Naive thymus-derived CD4-positive, alpha-beta T cell (primary cell): ENCODE measurements around the gene PDXP. TPM values are rescaled to one million over a fixed set of nuclear protein-coding genes. Genes with fewer than 3 reads are reported as not detected.

Source experiments
- ATAC-seq: fragments of 150-1000 bp; cut with Tn5 transposase; 2 replicates; pipeline ENCODE4 v1.10.0; 2021; ENCODE audit warnings: mild to moderate bottlenecking, moderate library complexity
- CTCF ChIA-PET: fragments of 350-600 bp; sonication (Branson Sonifier 250); formaldehyde crosslinking; loops from one replicate; lab custom pipeline; 2021; ENCODE audit warnings: antibody characterized with exemption; lab: Charles Lee
- POLR2A ChIA-PET: fragments of 350-600 bp; sonication (Branson Sonifier 250); formaldehyde crosslinking; loops from one replicate; lab custom pipeline; 2021; ENCODE audit warnings: antibody characterized with exemption, inconsistent platforms; lab: Charles Lee
- DNase-seq, 9 donors: peaks; one replicate each; pipeline versions ENCODE4 v3.0.0 to v3.0.0-alpha.2; 2020 to 2022; ENCODE audit warnings: mixed read lengths in 1 of 9
- H3K27ac ChIP-seq: one replicate; pipeline ENCODE4 v1.7.0; 2013; ENCODE audit warnings: mild to moderate bottlenecking, low read depth, low read length, moderate library complexity
- H3K27me3 ChIP-seq, 2 donors: one replicate each; pipeline ENCODE4 v1.7.0; 2013; ENCODE audit warnings: low read length in 2 of 2, mild to moderate bottlenecking in 2 of 2, moderate library complexity in 2 of 2; ENCODE audit not compliant: control insufficient read depth in 2 of 2, insufficient read depth in 2 of 2
- H3K36me3 ChIP-seq, 3 experiments: 1 replicate in 2 of 3; 2 replicates in 1 of 3; pipeline ENCODE4 v1.7.0; 2013; ENCODE audit warnings: low read length in 3 of 3, mild to moderate bottlenecking in 3 of 3, moderate library complexity in 1 of 3; ENCODE audit not compliant: insufficient read depth in 3 of 3, control insufficient read depth in 2 of 3
- H3K4me1 ChIP-seq, 2 donors: one replicate each; pipeline ENCODE4 v1.7.0; 2013; ENCODE audit warnings: low read length in 2 of 2, mild to moderate bottlenecking in 2 of 2, moderate library complexity in 1 of 2; ENCODE audit not compliant: control insufficient read depth in 2 of 2, insufficient read depth in 2 of 2
- H3K4me3 ChIP-seq: 2 replicates; pipeline ENCODE4 v1.7.0; 2013; ENCODE audit warnings: mild to moderate bottlenecking, low read length
- H3K9me3 ChIP-seq, 3 experiments: 1 replicate in 2 of 3; 2 replicates in 1 of 3; pipeline ENCODE4 v1.7.0; 2013; ENCODE audit warnings: low read length in 3 of 3; ENCODE audit not compliant: control insufficient read depth in 2 of 3
- H3K27ac Mint-ChIP-seq, 9 donors: one replicate each; pipeline ENCODE4 v1.8.0; 2020 to 2022; ENCODE audit warnings: mixed read lengths in 9 of 9, mild to moderate bottlenecking in 8 of 9, moderate library complexity in 5 of 9, inconsistent platforms in 2 of 9
- H3K27me3 Mint-ChIP-seq, 5 donors: one replicate each; pipeline ENCODE4 v1.8.0; 2021 to 2022; ENCODE audit warnings: mixed read lengths in 5 of 5, mild to moderate bottlenecking in 1 of 5
- H3K36me3 Mint-ChIP-seq, 5 donors: one replicate each; pipeline ENCODE4 v1.8.0; 2020 to 2022; ENCODE audit warnings: mixed read lengths in 5 of 5, mild to moderate bottlenecking in 3 of 5, inconsistent platforms in 1 of 5
- H3K4me1 Mint-ChIP-seq, 7 donors: one replicate each; pipeline ENCODE4 v1.8.0; 2020 to 2022; ENCODE audit warnings: mixed read lengths in 7 of 7, mild to moderate bottlenecking in 3 of 7, inconsistent platforms in 1 of 7
- H3K4me3 Mint-ChIP-seq, 10 donors: one replicate each; pipeline ENCODE4 v1.8.0; 2020 to 2022; ENCODE audit warnings: mild to moderate bottlenecking in 10 of 10, mixed read lengths in 10 of 10, moderate library complexity in 6 of 10, inconsistent platforms in 2 of 10
- H3K9me3 Mint-ChIP-seq, 11 donors: one replicate each; pipeline ENCODE4 v1.8.0; 2020 to 2022; ENCODE audit warnings: mixed read lengths in 11 of 11, mild to moderate bottlenecking in 4 of 11, inconsistent platforms in 1 of 11, moderate library complexity in 1 of 11
- intact Hi-C, 2 donors: fragments of 100-400 bp; cut with micrococcal nuclease; formaldehyde crosslinking; loops; one replicate each; pipeline ENCODE4 v1.15.1; 2023
- polyA plus RNA-seq, 2 donors: library from polyadenylated mRNA; unstranded; fragments of 300-500 nt; fragmentation: Illumina TruSeq; gene quantifications; one replicate each; pipeline ENCODE4 v1.2.3, GENCODE V29; 2021
- total RNA-seq, 6 experiments: library from RNA in 5 of 6; stranded (reverse) in 5 of 6; gene quantifications; 1 replicate in 5 of 6; 2 replicates in 1 of 6; pipeline ENCODE4 v1.2.3 and lab custom pipeline; 2021 to 2026

The PDXP gene
- total and polyA plus RNA-seq, 7 experiments from 2014 or later = 1.9 to 27.4 (median 4.9) TPM

- Mint-ChIP-seq H3K27ac (peak overlapping the region; percentile 58 to 100 (median 93)), H3K4me1 (peaks cover 9 to 73% (median 49%) of the 10 kb centered on the region in 7 donors), H3K9me3 (peaks cover 0 to 1% (median 0%) of the 10 kb centered on the region in 11 donors), H3K27me3 (no peaks in the 10 kb centered on the region), H3K4me3 (peak overlapping the region; percentile 48 to 99 (median 90)), H3K36me3 (peaks cover 0 to 7% (median 0%) of the 10 kb centered on the region in 5 donors)
- POLR2A ChIA-PET = interaction anchor here (0.6 to 10.0 kb wide), 6 partner anchors 10 to 41 kb away, joined by 3 to 142 read pairs (median 50); partner anchors contain the start of genes PDXP and SH3BP1
- ATAC-seq = no peak
- intact Hi-C loops = loop anchor here in 1 of 2 donors (10.0 kb wide), 2 partner anchors 389 to 449 kb away; partner anchors contain the start of gene CYTH4
- Histone ChIP-seq H3K27ac (peak overlapping the region; percentile 48), H3K4me1 (peaks cover 22 to 39% of the 10 kb centered on the region in 2 donors), H3K36me3 (no peaks in the 10 kb centered on the region), H3K27me3 (no peaks in the 10 kb centered on the region), H3K4me3 (no peak overlapping the region), H3K9me3 (no peaks in the 10 kb centered on the region)
- DNase-seq = no peak
- CTCF ChIA-PET = interaction anchor here (0.7 to 13.7 kb wide), 4 partner anchors 9 to 36 kb away, joined by 4 to 254 read pairs (median 4); partner anchors contain the start of gene SH3BP1
Measured at GRCh38 chr22:37674248-37674647, 15.7 kb downstream of the PDXP start.

- Histone ChIP-seq H3K27me3 (no peaks in the 10 kb centered on the region), H3K27ac (peak within 1 kb of the TSS; percentile 99), H3K4me3 (peak within 1 kb of the TSS; percentile 60), H3K36me3 (no peaks in the 10 kb centered on the region), H3K9me3 (no peaks in the 10 kb centered on the region), H3K4me1 (peaks cover 22 to 39% of the 10 kb centered on the region in 2 donors)
- ChIA-PET CTCF (interaction anchor here (0.6 to 13.7 kb wide), 4 partner anchors 14 to 62 kb away, joined by 3 to 254 read pairs (median 4); partner anchors contain the start of gene SH3BP1), POLR2A (interaction anchor here (0.6 to 10.0 kb wide), 9 partner anchors 11 to 110 kb away, joined by 3 to 142 read pairs (median 34); partner anchors contain the start of genes GGA1, NOL12, PDXP and SH3BP1)
- H3K27ac Mint-ChIP-seq = peak within 1 kb of the TSS; percentile 94 to 100 (median 100)
- peaks cover 0 to 9% (median 0%) of the 10 kb centered on the region in 5 donors for H3K36me3 Mint-ChIP-seq
- intact Hi-C loops = loop anchor here (5.0 to 10.0 kb wide), 4 partner anchors 132 to 450 kb away; partner anchors contain the start of genes CYTH4 (in 1 of the 2), EIF3L (in 1 of the 2) and GCAT (in 1 of the 2)
- H3K27me3 Mint-ChIP-seq = no peaks in the 10 kb centered on the region
- peaks cover 0 to 1% (median 0%) of the 10 kb centered on the region in 11 donors for H3K9me3 Mint-ChIP-seq
- H3K4me1 Mint-ChIP-seq = peaks cover 9 to 71% (median 51%) of the 10 kb centered on the region in 7 donors
- ATAC-seq (peak; percentile 55), DNase-seq (peak; percentile 39 to 77 (median 53))
- peak within 1 kb of the TSS; percentile 82 to 99 (median 91) for H3K4me3 Mint-ChIP-seq
Measured at GRCh38 chr22:37674951-37675929, 16.7 kb downstream of the PDXP start, which contains the start of gene LGALS1. Gene LGALS1 (plus strand): TSS chr22:37675636. CDS start chr22:37675703, 67 bp downstream.

GRCh38 chr22:37675930-37676735, 17.6 kb downstream of the PDXP start:
- Histone ChIP-seq H3K27ac (peak overlapping the region; percentile 99), H3K4me1 (peaks cover 22 to 39% of the 10 kb centered on the region in 2 donors), H3K27me3 (no peaks in the 10 kb centered on the region), H3K4me3 (peak overlapping the region; percentile 60), H3K36me3 (no peaks in the 10 kb centered on the region), H3K9me3 (no peaks in the 10 kb centered on the region)
- intact Hi-C loops = loop anchor here (5.0 to 10.0 kb wide), 4 partner anchors 131 to 451 kb away; partner anchors contain the start of genes CYTH4 (in 1 of the 2), EIF3L (in 1 of the 2) and GCAT (in 1 of the 2)
- H3K9me3 Mint-ChIP-seq = peaks cover 0 to 1% (median 0%) of the 10 kb centered on the region in 11 donors
- H3K27ac Mint-ChIP-seq = peak overlapping the region; percentile 94 to 100 (median 100)
- H3K27me3 Mint-ChIP-seq = no peaks in the 10 kb centered on the region
- no peak for ATAC-seq
- DNase-seq = peak in 1 of 9 donors; percentile 51
- peaks cover 0 to 9% (median 0%) of the 10 kb centered on the region in 5 donors for H3K36me3 Mint-ChIP-seq
- peak overlapping the region; percentile 82 to 99 (median 91) for H3K4me3 Mint-ChIP-seq
- peaks cover 9 to 68% (median 55%) of the 10 kb centered on the region in 7 donors for H3K4me1 Mint-ChIP-seq
- POLR2A ChIA-PET = interaction anchor here (1.1 to 10.0 kb wide), 8 partner anchors 10 to 67 kb away, joined by 3 to 142 read pairs (median 36); partner anchors contain the start of genes GGA1, NOL12, PDXP and SH3BP1
- CTCF ChIA-PET = interaction anchor here (0.6 to 13.7 kb wide), 2 partner anchors 38 to 63 kb away, joined by 3 to 254 read pairs; partner anchors contain the start of gene SH3BP1

GRCh38 chr22:37676736-37677492, 18.4 kb downstream of the PDXP start:
- intact Hi-C loops = loop anchor here (1.0 to 10.0 kb wide), 12 partner anchors 9 to 452 kb away; partner anchors contain the start of genes GGA1 (in 2 of the 2), NOL12 (in 2 of the 2), PDXP (in 2 of the 2) and CYTH4 (in 1 of the 2)
- Histone ChIP-seq H3K27me3 (no peaks in the 10 kb centered on the region), H3K9me3 (no peaks in the 10 kb centered on the region), H3K4me1 (peaks cover 29 to 37% of the 10 kb centered on the region in 2 donors), H3K36me3 (no peaks in the 10 kb centered on the region), H3K27ac (peak overlapping the region; percentile 99), H3K4me3 (peak overlapping the region; percentile 60)
- ChIA-PET POLR2A (interaction anchor here (0.6 to 10.0 kb wide), 17 partner anchors 9 to 1293 kb away, joined by 3 to 142 read pairs (median 8); partner anchors contain the start of genes GGA1, NOL12, PDXP and SH3BP1), CTCF (interaction anchor here (0.6 to 13.7 kb wide), 3 partner anchors 15 to 39 kb away, joined by 3 to 254 read pairs (median 3); partner anchors contain the start of genes PDXP and SH3BP1)
- DNase-seq (peak; percentile 82 to 95 (median 94)), ATAC-seq (peak; percentile 93)
- Mint-ChIP-seq H3K36me3 (peaks cover 0 to 10% (median 0%) of the 10 kb centered on the region in 5 donors), H3K9me3 (no peaks in the 10 kb centered on the region), H3K4me3 (peak overlapping the region; percentile 82 to 99 (median 91)), H3K27me3 (no peaks in the 10 kb centered on the region), H3K4me1 (peaks cover 14 to 68% (median 60%) of the 10 kb centered on the region in 7 donors), H3K27ac (peak overlapping the region; percentile 94 to 100 (median 100))
